B cell (primary cell): ENCODE measurements around the gene CLRN1. TPM values are rescaled to one million over a fixed set of nuclear protein-coding genes. Genes with fewer than 3 reads are reported as not detected.

Source experiments
- ATAC-seq: fragments of 200-7000 bp; cut with Tn5 transposase; one replicate; pipeline ENCODE4 v1.10.0; 2021; ENCODE audit warnings: low read depth, mild to moderate bottlenecking, moderate number of reproducible peaks, moderate library complexity
- CTCF ChIA-PET: fragments of 350-600 bp; sonication (Branson Sonifier 250); formaldehyde crosslinking; loops from one replicate; lab custom pipeline; 2021; ENCODE audit warnings: antibody characterized with exemption, inconsistent platforms; lab: Charles Lee
- POLR2A ChIA-PET: fragments of 350-600 bp; sonication (Branson Sonifier 250); formaldehyde crosslinking; loops from one replicate; lab custom pipeline; 2021; ENCODE audit warnings: antibody characterized with exemption; lab: Charles Lee
- DNase-seq: peaks from one replicate; pipeline ENCODE4 v3.0.0; 2013
- H2AFZ ChIP-seq: 2 replicates; pipeline ENCODE4 v1.6.1; 2012; ENCODE audit warnings: mild to moderate bottlenecking, low read depth, low read length; ENCODE audit not compliant: insufficient read depth, poor library complexity, severe bottlenecking
- H3K27ac ChIP-seq, 2 donors: 1 replicate in 1 of 2; 2 replicates in 1 of 2; pipeline ENCODE4 v1.5.1; 2012 to 2013; ENCODE audit warnings: low read length in 2 of 2, mild to moderate bottlenecking in 2 of 2, moderate library complexity in 1 of 2
- H3K27me3 ChIP-seq, 4 experiments: fragments of 200-600 bp in 1 of 4; sonication (generic) in 1 of 4; replicated peaks in 1 of 4; 1 replicate in 2 of 4; 2 replicates in 2 of 4; pipeline versions ENCODE4 v1.6.1 to v1.7.0; 2013 to 2016; ENCODE audit warnings: low read length in 3 of 4, mild to moderate bottlenecking in 2 of 4, mixed read lengths in 1 of 4, moderate library complexity in 1 of 4; ENCODE audit not compliant: insufficient read depth in 4 of 4, control insufficient read depth in 3 of 4; ENCODE audit errors: control extremely low read depth in 1 of 4
- H3K36me3 ChIP-seq, 2 experiments: replicated peaks in 1 of 2; 1 replicate in 1 of 2; 2 replicates in 1 of 2; pipeline versions ENCODE4 v1.6.1 to v1.7.1; 2013; ENCODE audit warnings: low read length in 1 of 2; ENCODE audit not compliant: insufficient read depth in 2 of 2, control insufficient read depth in 1 of 2; ENCODE audit errors: control extremely low read depth in 1 of 2, extremely low read depth in 1 of 2
- H3K4me1 ChIP-seq, 2 donors: fragments of 200-600 bp in 1 of 2; sonication (generic) in 1 of 2; 1 replicate in 1 of 2; 2 replicates in 1 of 2; pipeline versions ENCODE4 v1.5.1 to v1.6.1; 2013 to 2017; ENCODE audit warnings: low read length in 2 of 2; ENCODE audit not compliant: control insufficient read depth in 2 of 2, insufficient read depth in 2 of 2
- H3K4me2 ChIP-seq: replicated peaks from 2 replicates; pipeline ENCODE3; 2012; ENCODE audit warnings: mild to moderate bottlenecking, low read depth, low read length; ENCODE audit not compliant: poor library complexity, severe bottlenecking
- H3K4me3 ChIP-seq, 5 experiments: fragments of 200-600 bp in 1 of 5; sonication (generic) in 1 of 5; 1 replicate in 3 of 5; 2 replicates in 2 of 5; pipeline versions ENCODE4 v1.5.1 to v1.7.0; 2011 to 2016; ENCODE audit warnings: low read length in 4 of 5, mild to moderate bottlenecking in 4 of 5, low read depth in 2 of 5, control low read depth in 1 of 5, moderate library complexity in 1 of 5; ENCODE audit not compliant: insufficient read depth in 1 of 5; ENCODE audit errors: control extremely low read depth in 1 of 5, extremely low read depth in 1 of 5
- H3K79me2 ChIP-seq: fragments of 200-600 bp; sonication (generic); one replicate; pipeline ENCODE4 v1.6.0; 2016; ENCODE audit warnings: low read length; ENCODE audit not compliant: control insufficient read depth, insufficient read depth
- H3K9ac ChIP-seq: fragments of 200-600 bp; sonication (generic); 2 replicates; pipeline ENCODE4 v1.6.1; 2017; ENCODE audit warnings: mild to moderate bottlenecking, low read length, moderate library complexity
- H3K9me3 ChIP-seq, 3 donors: one replicate each; pipeline versions ENCODE4 v1.6.1 to v1.7.1; 2013; ENCODE audit warnings: low read length in 2 of 3; ENCODE audit not compliant: control insufficient read depth in 2 of 3, insufficient read depth in 1 of 3; ENCODE audit errors: control extremely low read depth in 1 of 3
- H4K20me1 ChIP-seq: 2 replicates; pipeline ENCODE4 v1.6.0; 2012; ENCODE audit warnings: mild to moderate bottlenecking, low read length; ENCODE audit not compliant: insufficient read depth, control insufficient read depth, poor library complexity, severe bottlenecking
- H3K27ac Mint-ChIP-seq: one replicate; pipeline ENCODE4 v1.8.0; 2021; ENCODE audit warnings: mixed read lengths
- H3K27me3 Mint-ChIP-seq: one replicate; pipeline ENCODE4 v1.8.0; 2021; ENCODE audit warnings: mixed read lengths
- H3K4me1 Mint-ChIP-seq: one replicate; pipeline ENCODE4 v1.8.0; 2021; ENCODE audit warnings: mixed read lengths
- H3K4me3 Mint-ChIP-seq: one replicate; pipeline ENCODE4 v1.8.0; 2021; ENCODE audit warnings: mixed read lengths
- H3K9me3 Mint-ChIP-seq: one replicate; pipeline ENCODE4 v1.8.0; 2022; ENCODE audit warnings: mixed read lengths; ENCODE audit not compliant: insufficient read depth
- EZH2 ChIP-seq: IDR thresholded peaks from 2 replicates; pipeline ENCODE4 v1.6.1; 2012; ENCODE audit warnings: borderline replicate concordance, low read depth, mild to moderate bottlenecking, moderate library complexity, low read length; ENCODE audit not compliant: insufficient read depth, poor library complexity, severe bottlenecking
- WGBS: methylation state at CpG from one replicate; pipeline ENCODE4 v1.1.5; 2013; ENCODE audit warnings: missing lambda C conversion rate; ENCODE audit not compliant: insufficient coverage; 5-methylcytosine and 5-hydroxymethylcytosine counted together
- intact Hi-C: fragments of 100-400 bp; cut with micrococcal nuclease; formaldehyde crosslinking; loops from one replicate; pipeline ENCODE4 v1.10.0; 2022
- polyA plus RNA-seq: library from polyadenylated mRNA; depleted of rRNA; stranded (reverse); fragments of >200 nt; gene quantifications from 2 replicates; pipeline ENCODE4 v1.2.3, GENCODE V29; 2012
- total RNA-seq, 2 donors: library from RNA; stranded (reverse); fragments of 120-200 nt in 1 of 2; gene quantifications; 1 replicate in 1 of 2; 2 replicates in 1 of 2; pipeline versions ENCODE4 v1.2.3 to v1.2.4, GENCODE V29; 2013 to 2022
- TF ChIP-seq, protein P1 (sequence below): fragments of 200-600 bp; IDR thresholded peaks from one replicate; pipeline ENCODE4 v1.8.0; 2022; ENCODE audit warnings: antibody characterized with exemption, mild to moderate bottlenecking

The CLRN1 gene
- total and polyA plus RNA-seq, 2 donors (not counting 1 experiment from before 2014, with no cell fraction given), result not detected

- Mint-ChIP-seq H3K27ac (no peak overlapping the region), H3K9me3 (no peaks in the 10 kb centered on the region), H3K27me3 (peaks cover 34% of the 10 kb centered on the region), H3K4me3 (no peak overlapping the region), H3K4me1 (no peaks in the 10 kb centered on the region)
- Histone ChIP-seq H3K27ac (no peak overlapping the region), H3K4me1 (no peaks in the 10 kb centered on the region), H4K20me1 (no peaks in the 10 kb centered on the region), H3K9me3 (peaks cover 0 to 1% (median 0%) of the 10 kb centered on the region in 3 donors), H3K79me2 (no peaks in the 10 kb centered on the region), H3K9ac (no peak overlapping the region), H2AFZ (no peak overlapping the region), H3K36me3 (no peaks in the 10 kb centered on the region), H3K4me3 (no peak overlapping the region), H3K27me3 (peaks cover 0 to 4% (median 2%) of the 10 kb centered on the region in 4 experiments), H3K4me2 (no peak overlapping the region)
- CTCF ChIA-PET, result no interaction called here
- ATAC-seq, result no peak
- 80% methylated on average over 2 of the region's 3 CpGs for WGBS
- no peak for DNase-seq
- intact Hi-C loops, result no loop called here
- POLR2A ChIA-PET, result no interaction called here
- TF ChIP-seq, protein P1, sequence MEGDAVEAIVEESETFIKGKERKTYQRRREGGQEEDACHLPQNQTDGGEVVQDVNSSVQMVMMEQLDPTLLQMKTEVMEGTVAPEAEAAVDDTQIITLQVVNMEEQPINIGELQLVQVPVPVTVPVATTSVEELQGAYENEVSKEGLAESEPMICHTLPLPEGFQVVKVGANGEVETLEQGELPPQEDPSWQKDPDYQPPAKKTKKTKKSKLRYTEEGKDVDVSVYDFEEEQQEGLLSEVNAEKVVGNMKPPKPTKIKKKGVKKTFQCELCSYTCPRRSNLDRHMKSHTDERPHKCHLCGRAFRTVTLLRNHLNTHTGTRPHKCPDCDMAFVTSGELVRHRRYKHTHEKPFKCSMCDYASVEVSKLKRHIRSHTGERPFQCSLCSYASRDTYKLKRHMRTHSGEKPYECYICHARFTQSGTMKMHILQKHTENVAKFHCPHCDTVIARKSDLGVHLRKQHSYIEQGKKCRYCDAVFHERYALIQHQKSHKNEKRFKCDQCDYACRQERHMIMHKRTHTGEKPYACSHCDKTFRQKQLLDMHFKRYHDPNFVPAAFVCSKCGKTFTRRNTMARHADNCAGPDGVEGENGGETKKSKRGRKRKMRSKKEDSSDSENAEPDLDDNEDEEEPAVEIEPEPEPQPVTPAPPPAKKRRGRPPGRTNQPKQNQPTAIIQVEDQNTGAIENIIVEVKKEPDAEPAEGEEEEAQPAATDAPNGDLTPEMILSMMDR, result no peak
- no peak for TF ChIP-seq EZH2
These were observed 13.8 kb downstream of the CLRN1 start for GRCh38 chr3:150958683-150959082.

DNA sequence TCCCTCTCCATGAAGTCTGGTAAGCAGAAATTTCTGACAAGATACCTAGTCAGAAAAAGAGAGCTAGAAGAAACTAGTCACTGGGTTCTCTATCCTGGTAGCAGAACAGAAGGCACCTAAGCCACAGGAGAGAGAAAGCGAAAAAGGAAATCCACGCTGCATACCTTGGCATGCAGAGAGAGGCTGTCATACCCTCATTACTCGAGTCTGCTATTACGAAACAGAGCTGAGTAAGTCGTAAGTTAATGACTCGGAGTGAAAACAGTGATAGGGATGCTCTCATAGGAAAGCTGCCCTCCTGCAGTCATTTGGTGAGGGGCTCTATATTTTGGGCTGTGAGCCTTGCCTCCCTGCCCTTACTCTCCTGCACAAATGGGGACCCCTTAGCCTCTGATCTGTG, 16.2 kb downstream of the CLRN1 start:
- intact Hi-C loops, result no loop called here
- peaks cover 0 to 1% (median 0%) of the 10 kb centered on the region in 3 donors for H3K9me3 ChIP-seq
- CTCF ChIA-PET, result no interaction called here
- H3K27me3 ChIP-seq, result peaks cover 0 to 3% (median 0%) of the 10 kb centered on the region in 4 experiments
- no peak overlapping the region for H3K9ac ChIP-seq
- no peaks in the 10 kb centered on the region for H4K20me1 ChIP-seq
- H3K27me3 Mint-ChIP-seq, result peaks cover 33% of the 10 kb centered on the region
- TF ChIP-seq, protein P1, result no peak
- DNase-seq, result no peak
- H3K27ac ChIP-seq, result no peak overlapping the region
- H3K4me1 ChIP-seq, result no peaks in the 10 kb centered on the region
- no peak overlapping the region for H3K4me3 Mint-ChIP-seq
- H3K36me3 ChIP-seq, result no peaks in the 10 kb centered on the region
- no peak overlapping the region for H3K4me2 ChIP-seq
- no peak overlapping the region for H3K27ac Mint-ChIP-seq
- no peaks in the 10 kb centered on the region for H3K9me3 Mint-ChIP-seq
- no peak overlapping the region for H2AFZ ChIP-seq
- H3K79me2 ChIP-seq, result no peaks in the 10 kb centered on the region
- H3K4me1 Mint-ChIP-seq, result no peaks in the 10 kb centered on the region
- 94% methylated on average over 2 of the region's 6 CpGs for WGBS
- POLR2A ChIA-PET, result no interaction called here
- H3K4me3 ChIP-seq, result no peak overlapping the region
- ATAC-seq, result no peak
